ENCODE data around the gene TAS1R3. TPM values are rescaled to one million over a fixed set of nuclear protein-coding genes. Genes with fewer than 3 reads are reported as not detected.

Gene TAS1R3
- 0.31 and 0.32 TPM in 2 replicates for total RNA-seq

GRCh38 chr1:1331068-1331965, at the start of gene TAS1R3:
Gene TAS1R3, plus strand, starts transcription at chr1:1331280. Its CDS starts 66 bp downstream, at chr1:1331346.

GRCh38 chr1:1307923-1308755, 22.9 kb upstream of the TAS1R3 start, which contains the start of the genes ACAP3 and PUSL1:
Gene ACAP3, minus strand, starts transcription at chr1:1307930. Its CDS starts 115 bp downstream, at chr1:1307815.
Gene PUSL1, plus strand, starts transcription at chr1:1308597. Its CDS starts 47 bp downstream, at chr1:1308644.

GRCh38 chr1:1324524-1325287, 6.4 kb upstream of the TAS1R3 start, which contains the start of the genes CPTP and INTS11:
Gene CPTP, plus strand, starts transcription at chr1:1324802. Its CDS starts 2,109 bp downstream, at chr1:1326911.
Gene INTS11, minus strand, starts transcription at chr1:1324660. Its CDS starts 52 bp downstream, at chr1:1324608.

GRCh38 chr1:1349256-1350012, 18.4 kb downstream of the TAS1R3 start, which contains the start of gene DVL1:
Gene DVL1, minus strand, starts transcription at chr1:1349418. Its CDS starts 353 bp downstream, at chr1:1349065.

GRCh38 chr1:1358433-1359271, 27.6 kb downstream of the TAS1R3 start, which contains the start of gene MXRA8:
Gene MXRA8, minus strand, starts transcription at chr1:1358555. Its CDS starts 51 bp downstream, at chr1:1358504.

GRCh38 chr1:1374929-1375662, 44.0 kb downstream of the TAS1R3 start, which contains the start of gene AURKAIP1:
Gene AURKAIP1, minus strand, starts transcription at chr1:1375207. Its CDS starts 451 bp downstream, at chr1:1374756.

Other genes starting within 250 kb of the TAS1R3 start
- 6.2 and 9.3 TPM in 2 replicates for gene C1orf159, start 215.2 kb upstream of the TAS1R3 start, total RNA-seq
- not detected in 2 replicates for gene TTLL10, start 157.4 kb upstream of the TAS1R3 start, total RNA-seq
- gene TNFRSF18, start 124.7 kb upstream of the TAS1R3 start, total RNA-seq, result 1.0 TPM in 1 of 2 replicates, not detected in the other
- 2.1 and 7.7 TPM in 2 replicates for gene TNFRSF4, start 117.1 kb upstream of the TAS1R3 start, total RNA-seq
- gene SDF4, start 99.3 kb upstream of the TAS1R3 start, total RNA-seq, result 89.2 and 155 TPM in 2 replicates
- 16.5 and 25.5 TPM in 2 replicates for gene B3GALT6, start 99.0 kb upstream of the TAS1R3 start, total RNA-seq
- gene C1QTNF12, start 84.6 kb upstream of the TAS1R3 start, total RNA-seq, result 0.32 and 0.57 TPM in 2 replicates
- gene UBE2J2, start 57.4 kb upstream of the TAS1R3 start, total RNA-seq, result 35.9 and 53.0 TPM in 2 replicates
- under 0.01 and 0.63 TPM in 2 replicates for gene SCNN1D, start 50.8 kb upstream of the TAS1R3 start, total RNA-seq
- 15.5 and 45.4 TPM in 2 replicates for gene ACAP3, start 23.4 kb upstream of the TAS1R3 start, total RNA-seq
- 9.1 and 10.5 TPM in 2 replicates for gene PUSL1, start 22.7 kb upstream of the TAS1R3 start, total RNA-seq
- 54.6 and 91.5 TPM in 2 replicates for gene INTS11, start 6.6 kb upstream of the TAS1R3 start, total RNA-seq
- 15.1 and 16.4 TPM in 2 replicates for gene CPTP, start 6.5 kb upstream of the TAS1R3 start, total RNA-seq
- gene DVL1, start 18.1 kb downstream of the TAS1R3 start, total RNA-seq, result 36.1 and 52.0 TPM in 2 replicates
- gene MXRA8, start 27.3 kb downstream of the TAS1R3 start, total RNA-seq, result 0.38 and 0.97 TPM in 2 replicates
- 70.4 and 101 TPM in 2 replicates for gene AURKAIP1, start 43.9 kb downstream of the TAS1R3 start, total RNA-seq
- 54.7 and 196 TPM in 2 replicates for gene CCNL2, start 68.1 kb downstream of the TAS1R3 start, total RNA-seq
- gene MRPL20, start 76.0 kb downstream of the TAS1R3 start, total RNA-seq, result 62.6 and 82.6 TPM in 2 replicates
- gene ANKRD65, start 90.0 kb downstream of the TAS1R3 start, total RNA-seq, result 0.25 and 0.32 TPM in 2 replicates
- 19.4 and 34.7 TPM in 2 replicates for gene VWA1, start 104.4 kb downstream of the TAS1R3 start, total RNA-seq
- 1.4 TPM in 1 of 2 replicates, not detected in the other for gene ATAD3C, start 118.4 kb downstream of the TAS1R3 start, total RNA-seq
- gene ATAD3B, start 140.5 kb downstream of the TAS1R3 start, total RNA-seq, result 17.9 and 21.2 TPM in 2 replicates
- gene ATAD3A, start 180.9 kb downstream of the TAS1R3 start, total RNA-seq, result 28.0 and 37.1 TPM in 2 replicates
- 2.1 and 2.4 TPM in 2 replicates for gene TMEM240, start 209.3 kb downstream of the TAS1R3 start, total RNA-seq
- 45.8 and 64.1 TPM in 2 replicates for gene SSU72, start 243.6 kb downstream of the TAS1R3 start, total RNA-seq

All from bladder microvascular endothelial cell (primary cell).